ENCODE measurements around the gene PCDHGB5. TPM values are rescaled to one million over a fixed set of nuclear protein-coding genes. Genes with fewer than 3 reads are reported as not detected.
A peak's percentile ranks its signal among the peaks of the same experiment; 100 is the strongest.
"Not testable (repeated sequence)": the region's sequence is repeated elsewhere in the genome, so short reads cannot be mapped to it uniquely, and the experiment has no call there.

PCDHGB5 gene
- total RNA-seq, 1 donor from 2014 or later: 3.7 TPM

GRCh38 chr5:141420855-141421488 is 23.2 kb downstream of the PCDHGB5 start, which contains the start of gene PCDHGA11:
Gene PCDHGA11, plus strand, starts transcription at chr5:141421051. Its CDS starts 177 bp downstream, at chr5:141421228.
- Histone ChIP-seq H3K4me1 (ENCODE audit: control insufficient read depth in 3 of 3, insufficient read depth in 3 of 3, low read length in 3 of 3) (peaks cover 0 to 25% (median 19%) of the 10 kb centered on the region in 3 donors), H3K27ac (ENCODE audit: low read depth, low read length) (peak within 1 kb of the TSS; percentile 19), H3K9ac (ENCODE audit: low read depth in 1 of 3, low read length in 3 of 3) (peak within 1 kb of the TSS in 2 of 3 donors; percentile 50 to 63), H3K36me3 (ENCODE audit: control insufficient read depth in 3 of 3, insufficient read depth in 3 of 3, low read length in 3 of 3) (peaks cover 5 to 16% (median 6%) of the 10 kb centered on the region in 3 donors), H3K9me3 (ENCODE audit: control insufficient read depth in 3 of 3, low read length in 3 of 3) (peaks cover 30 to 39% (median 36%) of the 10 kb centered on the region in 3 donors), H3K27me3 (ENCODE audit: control insufficient read depth in 3 of 3, insufficient read depth in 3 of 3, low read length in 3 of 3) (peaks cover 0 to 3% (median 2%) of the 10 kb centered on the region in 3 donors), H3K4me3 (ENCODE audit: low read length in 3 of 3) (peak within 1 kb of the TSS; percentile 59 to 71 (median 67))

GRCh38 chr5:141421489-141421855 is 23.7 kb downstream of the PCDHGB5 start:
- peaks cover 31 to 43% (median 41%) of the 10 kb centered on the region in 3 donors for H3K9me3 ChIP-seq (ENCODE audit: control insufficient read depth in 3 of 3, low read length in 3 of 3)
- H3K27ac ChIP-seq (ENCODE audit: low read depth, low read length): peak overlapping the region; percentile 19
- H3K4me3 ChIP-seq (ENCODE audit: low read length in 3 of 3): peak overlapping the region; percentile 59 to 71 (median 67)
- H3K4me1 ChIP-seq (ENCODE audit: control insufficient read depth in 3 of 3, insufficient read depth in 3 of 3, low read length in 3 of 3): peaks cover 0 to 25% (median 19%) of the 10 kb centered on the region in 3 donors
- H3K36me3 ChIP-seq (ENCODE audit: control insufficient read depth in 3 of 3, insufficient read depth in 3 of 3, low read length in 3 of 3): peaks cover 5 to 18% (median 6%) of the 10 kb centered on the region in 3 donors
- peaks cover 0 to 3% (median 2%) of the 10 kb centered on the region in 3 donors for H3K27me3 ChIP-seq (ENCODE audit: control insufficient read depth in 3 of 3, insufficient read depth in 3 of 3, low read length in 3 of 3)
- H3K9ac ChIP-seq (ENCODE audit: low read depth in 1 of 3, low read length in 3 of 3): peak overlapping the region in 2 of 3 donors; percentile 50 to 63

GRCh38 chr5:141422742-141423291 is 25.1 kb downstream of the PCDHGB5 start:
- peaks cover 0 to 3% (median 2%) of the 10 kb centered on the region in 3 donors for H3K27me3 ChIP-seq (ENCODE audit: control insufficient read depth in 3 of 3, insufficient read depth in 3 of 3, low read length in 3 of 3)
- H3K9me3 ChIP-seq (ENCODE audit: control insufficient read depth in 3 of 3, low read length in 3 of 3): peaks cover 39 to 55% (median 47%) of the 10 kb centered on the region in 3 donors
- peaks cover 9 to 25% (median 11%) of the 10 kb centered on the region in 3 donors for H3K36me3 ChIP-seq (ENCODE audit: control insufficient read depth in 3 of 3, insufficient read depth in 3 of 3, low read length in 3 of 3)
- H3K27ac ChIP-seq (ENCODE audit: low read depth, low read length): no peak overlapping the region
- H3K9ac ChIP-seq (ENCODE audit: low read depth in 1 of 3, low read length in 3 of 3): no peak overlapping the region
- H3K4me1 ChIP-seq (ENCODE audit: control insufficient read depth in 3 of 3, insufficient read depth in 3 of 3, low read length in 3 of 3): peaks cover 0 to 25% (median 19%) of the 10 kb centered on the region in 3 donors
- H3K4me3 ChIP-seq (ENCODE audit: low read length in 3 of 3): peak overlapping the region in 2 of 3 donors; percentile 24 to 41

GRCh38 chr5:141427783-141428426 is 30.2 kb downstream of the PCDHGB5 start:
- Histone ChIP-seq H3K27ac (ENCODE audit: low read depth, low read length) (no peak overlapping the region), H3K27me3 (ENCODE audit: control insufficient read depth in 3 of 3, insufficient read depth in 3 of 3, low read length in 3 of 3) (no peaks in the 10 kb centered on the region), H3K4me1 (ENCODE audit: control insufficient read depth in 3 of 3, insufficient read depth in 3 of 3, low read length in 3 of 3) (peaks cover 2 to 9% (median 4%) of the 10 kb centered on the region in 3 donors), H3K9me3 (ENCODE audit: control insufficient read depth in 3 of 3, low read length in 3 of 3) (peaks cover 18 to 42% (median 29%) of the 10 kb centered on the region in 3 donors), H3K9ac (ENCODE audit: low read depth in 1 of 3, low read length in 3 of 3) (no peak overlapping the region), H3K4me3 (ENCODE audit: low read length in 3 of 3) (peak overlapping the region in 2 of 3 donors; percentile 9), H3K36me3 (ENCODE audit: control insufficient read depth in 3 of 3, insufficient read depth in 3 of 3, low read length in 3 of 3) (peaks cover 7 to 16% (median 13%) of the 10 kb centered on the region in 3 donors)

GRCh38 chr5:141430332-141431113 is 32.8 kb downstream of the PCDHGB5 start, which contains the start of gene PCDHGA12:
Gene PCDHGA12, plus strand, starts transcription at chr5:141430507. Its CDS starts 253 bp downstream, at chr5:141430760.
- Histone ChIP-seq H3K9me3 (ENCODE audit: control insufficient read depth in 3 of 3, low read length in 3 of 3) (peaks cover 15 to 37% (median 17%) of the 10 kb centered on the region in 3 donors), H3K9ac (ENCODE audit: low read depth in 1 of 3, low read length in 3 of 3) (peak within 1 kb of the TSS in 2 of 3 donors; percentile 43 to 51), H3K4me3 (ENCODE audit: low read length in 3 of 3) (peak within 1 kb of the TSS; percentile 54 to 78 (median 70)), H3K36me3 (ENCODE audit: control insufficient read depth in 3 of 3, insufficient read depth in 3 of 3, low read length in 3 of 3) (peaks cover 7 to 16% (median 13%) of the 10 kb centered on the region in 3 donors), H3K27me3 (ENCODE audit: control insufficient read depth in 3 of 3, insufficient read depth in 3 of 3, low read length in 3 of 3) (no peaks in the 10 kb centered on the region), H3K4me1 (ENCODE audit: control insufficient read depth in 3 of 3, insufficient read depth in 3 of 3, low read length in 3 of 3) (peaks cover 2 to 8% (median 4%) of the 10 kb centered on the region in 3 donors), H3K27ac (ENCODE audit: low read depth, low read length) (no peak within 1 kb of the TSS)

- peaks cover 7 to 13% (median 13%) of the 10 kb centered on the region in 3 donors for H3K36me3 ChIP-seq (ENCODE audit: control insufficient read depth in 3 of 3, insufficient read depth in 3 of 3, low read length in 3 of 3)
- H3K4me3 ChIP-seq (ENCODE audit: low read length in 3 of 3): peak overlapping the region; percentile 54 to 78 (median 70)
- H3K27me3 ChIP-seq (ENCODE audit: control insufficient read depth in 3 of 3, insufficient read depth in 3 of 3, low read length in 3 of 3): no peaks in the 10 kb centered on the region
- peak overlapping the region in 1 of 3 donors; percentile 50 for H3K9ac ChIP-seq (ENCODE audit: low read depth in 1 of 3, low read length in 3 of 3)
- H3K4me1 ChIP-seq (ENCODE audit: control insufficient read depth in 3 of 3, insufficient read depth in 3 of 3, low read length in 3 of 3): peaks cover 2 to 8% (median 4%) of the 10 kb centered on the region in 3 donors
- no peak overlapping the region for H3K27ac ChIP-seq (ENCODE audit: low read depth, low read length)
- H3K9me3 ChIP-seq (ENCODE audit: control insufficient read depth in 3 of 3, low read length in 3 of 3): peaks cover 10 to 34% (median 13%) of the 10 kb centered on the region in 3 donors
Measured at GRCh38 chr5:141431286-141431685, 33.5 kb downstream of the PCDHGB5 start.

- Histone ChIP-seq H3K4me3 (ENCODE audit: low read length in 3 of 3) (peak overlapping the region; percentile 29 to 78 (median 51)), H3K36me3 (ENCODE audit: control insufficient read depth in 3 of 3, insufficient read depth in 3 of 3, low read length in 3 of 3) (peaks cover 7 to 13% (median 11%) of the 10 kb centered on the region in 3 donors), H3K9me3 (ENCODE audit: control insufficient read depth in 3 of 3, low read length in 3 of 3) (peaks cover 5 to 26% (median 10%) of the 10 kb centered on the region in 3 donors)
- not testable (repeated sequence) for H3K4me1 ChIP-seq (ENCODE audit: control insufficient read depth in 3 of 3, insufficient read depth in 3 of 3, low read length in 3 of 3); H3K27me3 ChIP-seq (ENCODE audit: control insufficient read depth in 3 of 3, insufficient read depth in 3 of 3, low read length in 3 of 3); H3K27ac ChIP-seq (ENCODE audit: low read depth, low read length); H3K9ac ChIP-seq (ENCODE audit: low read depth in 1 of 3, low read length in 3 of 3)
Measured at GRCh38 chr5:141432308-141432707, 34.6 kb downstream of the PCDHGB5 start.

- Histone ChIP-seq H3K4me3 (ENCODE audit: low read length in 3 of 3) (peak overlapping the region in 1 of 3 donors; percentile 14), H3K9me3 (ENCODE audit: control insufficient read depth in 3 of 3, low read length in 3 of 3) (peaks cover 2 to 21% (median 6%) of the 10 kb centered on the region in 3 donors)
- not testable (repeated sequence) for H3K27ac ChIP-seq (ENCODE audit: low read depth, low read length); H3K4me1 ChIP-seq (ENCODE audit: control insufficient read depth in 3 of 3, insufficient read depth in 3 of 3, low read length in 3 of 3); H3K27me3 ChIP-seq (ENCODE audit: control insufficient read depth in 3 of 3, insufficient read depth in 3 of 3, low read length in 3 of 3); H3K36me3 ChIP-seq (ENCODE audit: control insufficient read depth in 3 of 3, insufficient read depth in 3 of 3, low read length in 3 of 3); H3K9ac ChIP-seq (ENCODE audit: low read depth in 1 of 3, low read length in 3 of 3)
Measured at GRCh38 chr5:141432726-141433125, 35.0 kb downstream of the PCDHGB5 start.

- Histone ChIP-seq H3K9ac (ENCODE audit: low read depth in 1 of 3, low read length in 3 of 3) (no peak overlapping the region), H3K27me3 (ENCODE audit: control insufficient read depth in 3 of 3, insufficient read depth in 3 of 3, low read length in 3 of 3) (no peaks in the 10 kb centered on the region), H3K27ac (ENCODE audit: low read depth, low read length) (no peak overlapping the region), H3K4me1 (ENCODE audit: control insufficient read depth in 3 of 3, insufficient read depth in 3 of 3, low read length in 3 of 3) (peaks cover 2 to 8% (median 4%) of the 10 kb centered on the region in 3 donors), H3K9me3 (ENCODE audit: control insufficient read depth in 3 of 3, low read length in 3 of 3) (peaks cover 0 to 15% (median 5%) of the 10 kb centered on the region in 3 donors), H3K4me3 (ENCODE audit: low read length in 3 of 3) (no peak overlapping the region), H3K36me3 (ENCODE audit: control insufficient read depth in 3 of 3, insufficient read depth in 3 of 3, low read length in 3 of 3) (peaks cover 0 to 4% (median 3%) of the 10 kb centered on the region in 3 donors)
Measured at GRCh38 chr5:141434006-141434405, 36.3 kb downstream of the PCDHGB5 start.
